Mesenchymal stem cell (in vitro differentiated cells and primary cell): ENCODE data around the gene DOCK3.

ENCODE experiments used
- DNase-seq: peaks from one replicate; pipeline ENCODE4 v3.0.0-alpha.2; 2013
- H2AFZ ChIP-seq: one replicate; pipeline ENCODE4 v1.6.1; 2013; ENCODE audit warnings: low read depth, mild to moderate bottlenecking, control low read depth, inconsistent platforms, low read length, moderate library complexity
- H2AK5ac ChIP-seq: 2 replicates; pipeline ENCODE4 v1.6.1; 2013; ENCODE audit warnings: low read length, moderate library complexity, mild to moderate bottlenecking, inconsistent platforms; ENCODE audit not compliant: severe bottlenecking
- H2BK120ac ChIP-seq: one replicate; pipeline ENCODE4 v1.6.1; 2013; ENCODE audit warnings: low read depth, mild to moderate bottlenecking, inconsistent platforms, low read length, moderate library complexity
- H2BK12ac ChIP-seq, 2 experiments: one replicate each; pipeline ENCODE4 v1.6.1; 2013; ENCODE audit warnings: inconsistent platforms in 2 of 2, low read length in 2 of 2, mild to moderate bottlenecking in 2 of 2, moderate library complexity in 2 of 2, control low read depth in 1 of 2
- H2BK15ac ChIP-seq: one replicate; pipeline ENCODE4 v1.6.1; 2013; ENCODE audit warnings: mild to moderate bottlenecking, low read depth, inconsistent platforms; ENCODE audit not compliant: poor library complexity, severe bottlenecking
- H2BK5ac ChIP-seq: 2 replicates; pipeline ENCODE4 v1.6.1; 2013; ENCODE audit warnings: low read depth, mild to moderate bottlenecking, low read length, control low read depth, inconsistent platforms; ENCODE audit not compliant: poor library complexity, severe bottlenecking
- H3K14ac ChIP-seq, 2 experiments: one replicate each; pipeline ENCODE4 v1.6.1; 2013; ENCODE audit warnings: inconsistent platforms in 2 of 2, low read length in 2 of 2, control low read depth in 1 of 2, mild to moderate bottlenecking in 1 of 2, moderate library complexity in 1 of 2
- H3K18ac ChIP-seq, 2 experiments: one replicate each; pipeline ENCODE4 v1.6.1; 2013; ENCODE audit warnings: inconsistent platforms in 2 of 2, low read length in 2 of 2, control low read depth in 1 of 2, low read depth in 1 of 2, mild to moderate bottlenecking in 1 of 2
- H3K23ac ChIP-seq, 2 experiments: one replicate each; pipeline ENCODE4 v1.6.1; 2013; ENCODE audit warnings: inconsistent platforms in 2 of 2, low read length in 2 of 2, mild to moderate bottlenecking in 2 of 2, moderate library complexity in 2 of 2, control low read depth in 1 of 2
- H3K27ac ChIP-seq: 2 replicates; pipeline ENCODE4 v1.5.1; 2013; ENCODE audit warnings: mild to moderate bottlenecking, moderate library complexity, low read length, control low read depth, inconsistent platforms; ENCODE audit not compliant: poor library complexity, severe bottlenecking
- H3K27me3 ChIP-seq, 2 experiments: 2 replicates each; pipeline versions ENCODE4 v1.6.1 to v1.7.0; 2013; ENCODE audit warnings: low read length in 2 of 2, mild to moderate bottlenecking in 2 of 2, moderate library complexity in 2 of 2, control low read depth in 1 of 2, inconsistent platforms in 1 of 2; ENCODE audit not compliant: control insufficient read depth in 1 of 2, insufficient read depth in 1 of 2
- H3K36me3 ChIP-seq, 2 experiments: 2 replicates each; pipeline versions ENCODE4 v1.6.1 to v1.7.0; 2013; ENCODE audit warnings: low read length in 2 of 2, control low read depth in 1 of 2, inconsistent platforms in 1 of 2, low read depth in 1 of 2, mild to moderate bottlenecking in 1 of 2; ENCODE audit not compliant: insufficient read depth in 2 of 2, control insufficient read depth in 1 of 2
- H3K4ac ChIP-seq, 2 experiments: one replicate each; pipeline ENCODE4 v1.6.1; 2013; ENCODE audit warnings: inconsistent platforms in 2 of 2, low read length in 2 of 2, mild to moderate bottlenecking in 2 of 2, moderate library complexity in 2 of 2, control low read depth in 1 of 2, low read depth in 1 of 2
- H3K4me1 ChIP-seq: 2 replicates; pipeline ENCODE4 v1.6.1; 2013; ENCODE audit warnings: low read depth, low read length, control low read depth; ENCODE audit not compliant: control insufficient read depth, insufficient read depth
- H3K4me2 ChIP-seq: 2 replicates; pipeline ENCODE4 v1.6.1; 2013; ENCODE audit warnings: low read length, mild to moderate bottlenecking, inconsistent platforms; ENCODE audit not compliant: poor library complexity, severe bottlenecking
- H3K4me3 ChIP-seq, 2 experiments: 2 replicates each; pipeline versions ENCODE4 v1.5.1 to v1.7.0; 2013; ENCODE audit warnings: low read length in 2 of 2, mild to moderate bottlenecking in 2 of 2, control low read depth in 1 of 2, low read depth in 1 of 2; ENCODE audit not compliant: insufficient read depth in 1 of 2
- H3K79me1 ChIP-seq: replicated peaks from 2 replicates; pipeline ENCODE4 v1.6.1; 2013; ENCODE audit warnings: mild to moderate bottlenecking, control low read depth, low read length, inconsistent platforms; ENCODE audit not compliant: poor library complexity, severe bottlenecking
- H3K9ac ChIP-seq: 2 replicates; pipeline ENCODE4 v1.7.0; 2013; ENCODE audit warnings: mild to moderate bottlenecking, low read length, moderate library complexity
- H3K9me3 ChIP-seq: 2 replicates; pipeline ENCODE4 v1.7.0; 2013; ENCODE audit warnings: mild to moderate bottlenecking, low read length; ENCODE audit not compliant: control insufficient read depth
- H4K8ac ChIP-seq: one replicate; pipeline ENCODE4 v1.6.1; 2013; ENCODE audit warnings: inconsistent platforms, mild to moderate bottlenecking, low read length, moderate library complexity
- H4K91ac ChIP-seq: one replicate; pipeline ENCODE4 v1.6.1; 2013; ENCODE audit warnings: mild to moderate bottlenecking, low read length, inconsistent platforms
- WGBS: methylation state at CpG from one replicate; pipeline ENCODE4 v1.1.7; 2013; ENCODE audit warnings: mixed read lengths; 5-methylcytosine and 5-hydroxymethylcytosine counted together

The DOCK3 gene

DNA sequence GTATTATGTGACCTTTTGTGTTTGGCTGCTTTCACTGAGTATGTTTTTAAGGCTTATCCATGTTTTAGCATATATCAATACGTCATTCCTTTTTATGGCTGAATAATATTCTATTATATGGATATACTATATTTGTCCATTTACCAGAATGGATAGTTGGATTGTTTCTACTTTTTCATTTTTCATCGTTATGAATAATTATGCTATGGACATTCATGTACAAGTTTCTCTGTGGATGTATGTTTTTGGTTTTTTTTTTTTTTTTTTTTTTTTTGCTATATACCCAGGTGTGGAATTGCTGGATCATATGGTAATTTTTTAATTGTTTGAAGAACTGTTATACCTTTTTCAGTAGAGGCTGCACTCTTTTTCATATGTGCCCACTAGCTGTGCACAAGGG lies 23.5 kb downstream of the DOCK3 start:
- DNase-seq = no peak
- Histone ChIP-seq H3K4me1 (no peaks in the 10 kb centered on the region), H3K36me3 (no peaks in the 10 kb centered on the region), H3K79me1 (no peaks in the 10 kb centered on the region), H3K4me2 (no peak overlapping the region), H2AFZ (no peak overlapping the region), H3K27me3 (no peaks in the 10 kb centered on the region), H2BK15ac (no peak overlapping the region), H3K27ac (no peak overlapping the region), H3K18ac (no peak overlapping the region), H3K9ac (no peak overlapping the region), H2BK5ac (no peak overlapping the region), H2BK12ac (no peak overlapping the region), H3K4me3 (no peak overlapping the region), H4K8ac (no peak overlapping the region), H2BK120ac (no peak overlapping the region), H3K23ac (no peak overlapping the region), H3K9me3 (peaks cover 8% of the 10 kb centered on the region), H2AK5ac (no peak overlapping the region), H4K91ac (no peak overlapping the region), H3K14ac (no peak overlapping the region), H3K4ac (no peak overlapping the region)
- WGBS = no CpG with 5 or more reads among the region's 2 CpGs

DNA sequence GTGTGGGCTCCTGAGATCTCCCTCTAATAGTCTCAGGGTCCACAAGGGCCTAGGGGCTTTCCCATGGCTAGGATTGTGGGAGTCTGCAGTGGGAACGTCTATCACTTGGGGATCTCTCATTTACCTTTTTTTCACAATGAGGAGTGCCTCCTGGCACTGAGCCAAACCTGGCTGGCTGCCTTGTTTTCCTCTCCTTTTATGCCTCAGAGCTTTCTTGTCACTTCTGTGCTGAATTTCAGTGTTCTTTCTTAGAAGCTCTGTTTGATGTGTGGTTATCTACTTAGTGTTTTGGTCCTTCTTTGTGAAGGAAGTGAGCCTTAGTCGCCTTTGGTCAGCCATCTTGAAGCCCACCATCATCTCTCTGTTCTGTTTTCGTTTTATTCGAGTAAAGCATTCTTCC lies 33.9 kb downstream of the DOCK3 start:
- Histone ChIP-seq H3K14ac (no peak overlapping the region), H3K27me3 (no peaks in the 10 kb centered on the region), H2BK15ac (no peak overlapping the region), H3K36me3 (no peaks in the 10 kb centered on the region), H2BK5ac (no peak overlapping the region), H3K9ac (no peak overlapping the region), H4K91ac (no peak overlapping the region), H4K8ac (no peak overlapping the region), H2BK12ac (no peak overlapping the region), H3K18ac (no peak overlapping the region), H3K23ac (no peak overlapping the region), H2AFZ (no peak overlapping the region), H3K4me2 (no peak overlapping the region), H3K4me1 (no peaks in the 10 kb centered on the region), H3K9me3 (no peaks in the 10 kb centered on the region), H3K27ac (no peak overlapping the region), H3K79me1 (no peaks in the 10 kb centered on the region), H2BK120ac (no peak overlapping the region), H2AK5ac (no peak overlapping the region), H3K4ac (no peak overlapping the region), H3K4me3 (no peak overlapping the region)
- WGBS = 71% methylated on average over 3 of the region's 4 CpGs
- DNase-seq = no peak

DNA sequence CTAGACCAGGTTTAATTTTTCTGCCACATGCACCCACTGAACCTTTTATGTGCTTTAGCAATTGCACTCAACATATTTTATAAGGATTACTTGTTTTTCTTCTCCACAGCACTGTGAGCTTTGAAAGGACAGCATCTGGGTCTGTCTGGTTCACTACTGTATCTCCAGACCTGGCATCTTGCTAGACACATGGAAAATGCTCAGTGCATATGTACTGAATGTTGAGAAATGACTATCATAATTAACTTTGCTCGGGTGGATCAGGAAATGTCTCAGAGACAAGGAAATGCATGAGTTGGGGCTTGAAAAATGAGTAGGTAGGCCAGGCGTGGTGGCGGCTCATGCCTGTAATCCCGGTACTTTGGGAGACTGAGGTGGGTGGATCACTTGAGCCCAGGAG lies 40.2 kb downstream of the DOCK3 start:
- Histone ChIP-seq H3K27ac (no peak overlapping the region), H2BK12ac (no peak overlapping the region), H2BK120ac (no peak overlapping the region), H3K14ac (no peak overlapping the region), H3K9me3 (no peaks in the 10 kb centered on the region), H2AFZ (no peak overlapping the region), H3K4me2 (no peak overlapping the region), H2BK15ac (no peak overlapping the region), H3K23ac (no peak overlapping the region), H4K91ac (no peak overlapping the region), H3K27me3 (no peaks in the 10 kb centered on the region), H4K8ac (no peak overlapping the region), H3K4ac (no peak overlapping the region), H3K4me1 (no peaks in the 10 kb centered on the region), H3K36me3 (no peaks in the 10 kb centered on the region), H2BK5ac (no peak overlapping the region), H3K4me3 (no peak overlapping the region), H3K79me1 (no peaks in the 10 kb centered on the region), H3K18ac (no peak overlapping the region), H3K9ac (no peak overlapping the region), H2AK5ac (no peak overlapping the region)
- DNase-seq = no peak
- WGBS = 64% methylated on average over 4 of the region's 4 CpGs

DNA sequence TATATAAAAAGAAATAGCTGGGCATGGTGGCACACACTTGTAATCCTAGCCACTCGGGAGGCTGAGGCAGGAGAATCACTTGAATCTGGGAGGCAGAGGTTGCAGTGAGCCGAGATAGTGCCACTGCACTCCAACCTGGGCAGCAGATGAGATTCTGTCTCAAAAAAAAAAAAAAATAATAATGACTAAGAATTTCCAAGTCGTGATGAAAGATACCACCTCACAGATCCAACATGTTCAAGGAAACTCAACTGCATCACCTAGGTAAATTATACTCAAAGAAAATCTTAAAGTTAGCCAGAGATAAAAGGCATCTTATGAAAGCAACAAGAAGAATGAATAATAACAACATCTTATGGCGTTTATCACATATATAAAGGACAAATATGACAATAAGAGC lies 50.1 kb downstream of the DOCK3 start:
- Histone ChIP-seq H3K79me1 (no peaks in the 10 kb centered on the region), H3K36me3 (no peaks in the 10 kb centered on the region), H3K27ac (no peak overlapping the region), H2BK120ac (no peak overlapping the region), H3K4me2 (no peak overlapping the region), H2BK5ac (no peak overlapping the region), H2AK5ac (no peak overlapping the region), H2BK15ac (no peak overlapping the region), H3K4me3 (no peak overlapping the region), H3K4ac (no peak overlapping the region), H3K18ac (no peak overlapping the region), H3K9ac (no peak overlapping the region), H3K27me3 (peaks cover 0 to 4% of the 10 kb centered on the region in 2 experiments), H4K8ac (no peak overlapping the region), H3K23ac (no peak overlapping the region), H4K91ac (no peak overlapping the region), H3K9me3 (no peaks in the 10 kb centered on the region), H2BK12ac (no peak overlapping the region), H3K4me1 (no peaks in the 10 kb centered on the region), H3K14ac (no peak overlapping the region), H2AFZ (no peak overlapping the region)
- DNase-seq = no peak
- 53% methylated on average over 3 of the region's 4 CpGs for WGBS
